GM19035 (cell line): ENCODE results near the gene OGDH.
"Not testable (repeated sequence)": the region's sequence is repeated elsewhere in the genome, so short reads cannot be mapped to it uniquely, and the experiment has no call there.

Experiments used
- ATAC-seq: cut with Tn5 transposase; IDR thresholded peaks from one replicate; pipeline ENCODE4 v1.9.1; 2021; ENCODE audit not compliant: unreplicated experiment

The OGDH gene

GRCh38 chr7:44580945-44581878 is 25.2 kb upstream of the OGDH start:
- peak; percentile 34 for ATAC-seq

DNA sequence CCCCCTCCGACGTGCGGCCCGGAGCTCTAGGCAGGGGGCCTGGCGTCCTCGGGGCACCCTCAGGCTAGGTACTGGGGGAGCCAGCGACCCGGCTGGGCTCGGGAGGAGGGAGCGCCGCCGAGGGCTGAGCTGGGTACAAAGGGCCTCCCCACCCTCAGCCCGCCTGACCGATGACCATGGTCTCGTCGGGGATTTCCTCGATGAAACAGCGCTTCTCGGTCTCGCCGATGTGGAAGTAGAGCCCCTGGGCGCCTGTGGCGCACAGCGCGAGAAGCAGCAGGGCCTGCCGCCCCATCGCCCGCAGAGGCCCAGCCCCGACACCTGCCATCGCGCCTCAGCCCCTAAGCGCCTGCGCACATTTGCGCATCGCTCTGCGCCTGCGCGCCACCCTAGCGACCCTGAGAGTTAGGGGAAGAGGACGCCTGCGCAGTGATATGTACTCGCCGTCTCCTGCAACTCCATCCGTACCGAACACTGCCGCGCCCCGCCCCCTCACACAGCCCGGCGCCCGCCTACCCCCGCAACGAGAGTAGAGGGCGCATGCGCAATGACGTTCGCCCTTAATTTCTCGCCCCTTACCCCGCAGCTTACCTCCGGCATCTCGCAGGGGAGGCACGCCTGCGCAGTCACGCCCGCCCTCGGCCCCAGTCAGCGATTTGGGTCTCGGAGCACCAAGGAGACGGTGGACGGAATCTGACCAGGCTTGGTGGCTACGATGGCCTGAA is 24.4 kb upstream of the OGDH start, which contains the start of gene TMED4:
TMED4 (minus strand) TSS at position 353 of the 725 bp plus-strand sequence; CDS start at position 328, 25 bp downstream.
- peak; percentile 89 for ATAC-seq

DNA sequence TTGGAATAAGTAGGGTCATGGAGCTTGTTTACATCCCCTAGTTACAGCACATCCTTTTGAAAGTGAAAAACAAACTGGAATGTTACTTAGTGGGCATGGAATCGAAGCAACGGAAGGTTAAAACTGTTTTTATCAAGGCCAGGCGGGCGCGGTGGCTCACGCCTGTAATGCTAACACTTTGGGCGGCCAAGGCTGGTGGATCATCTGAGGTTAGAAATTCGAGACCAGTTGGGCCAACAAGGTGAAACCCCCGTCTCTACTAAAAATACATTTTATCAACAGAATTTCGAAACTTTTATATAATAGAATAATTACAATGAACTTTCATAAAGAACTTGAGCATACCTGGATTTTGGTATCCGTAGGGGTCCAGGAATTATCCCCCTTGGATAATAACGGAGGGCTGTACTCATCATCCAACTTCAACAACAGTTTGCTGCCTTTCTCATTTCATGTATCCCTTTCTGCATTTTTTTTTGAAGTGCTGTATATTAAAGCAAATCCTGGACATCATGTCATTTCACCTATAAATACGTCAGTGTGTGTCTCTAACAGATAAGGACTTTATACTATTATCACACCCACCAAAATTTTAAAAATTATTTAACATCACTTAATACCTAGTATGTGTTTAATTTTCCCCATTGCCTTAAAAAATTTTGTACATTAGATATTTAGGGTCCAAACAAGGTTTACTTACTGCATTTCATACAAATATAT is 23.1 kb upstream of the OGDH start:
- ATAC-seq = no peak

DNA sequence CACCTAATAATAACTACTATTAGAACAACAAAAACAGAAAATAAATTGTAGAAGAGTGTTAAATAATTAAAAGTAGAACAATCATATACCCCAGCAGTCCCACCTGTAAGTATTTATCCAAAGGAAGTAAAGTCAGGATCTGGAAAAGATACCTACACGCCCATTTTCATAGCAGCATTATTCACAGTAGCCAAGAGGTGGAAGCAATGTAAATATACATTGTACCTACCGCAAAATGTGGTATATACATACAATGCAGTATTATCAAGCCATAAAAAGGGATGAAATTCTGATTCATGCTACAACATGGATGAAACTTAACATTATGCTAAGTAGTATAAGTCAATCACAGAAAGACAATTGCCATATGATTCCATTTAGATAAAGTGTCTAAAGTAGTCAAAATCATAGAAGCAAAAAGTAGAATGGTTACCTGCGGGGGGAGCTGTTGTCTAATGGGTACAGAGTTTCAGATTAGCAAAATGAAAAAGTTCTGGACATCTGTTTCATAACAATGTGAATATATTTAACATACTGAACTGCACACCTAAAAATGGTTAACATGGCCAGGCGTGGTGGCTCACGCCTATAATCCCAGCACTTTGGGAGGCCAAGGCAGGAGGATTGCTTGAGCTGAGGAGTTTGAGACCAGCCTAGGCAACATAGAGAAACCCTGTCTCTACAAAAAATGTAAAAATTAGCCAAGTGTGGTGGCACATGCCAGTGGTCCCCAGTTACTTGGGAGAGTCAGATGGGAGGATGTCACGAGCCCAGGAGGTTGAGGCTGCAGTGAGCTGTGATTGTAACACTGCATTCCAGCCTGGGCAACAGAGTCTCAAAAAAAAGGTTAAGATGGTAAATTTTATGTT is 18.4 kb upstream of the OGDH start:
- no peak for ATAC-seq

- ATAC-seq = no peak
Measured at GRCh38 chr7:44590910-44591309, 15.5 kb upstream of the OGDH start.

DNA sequence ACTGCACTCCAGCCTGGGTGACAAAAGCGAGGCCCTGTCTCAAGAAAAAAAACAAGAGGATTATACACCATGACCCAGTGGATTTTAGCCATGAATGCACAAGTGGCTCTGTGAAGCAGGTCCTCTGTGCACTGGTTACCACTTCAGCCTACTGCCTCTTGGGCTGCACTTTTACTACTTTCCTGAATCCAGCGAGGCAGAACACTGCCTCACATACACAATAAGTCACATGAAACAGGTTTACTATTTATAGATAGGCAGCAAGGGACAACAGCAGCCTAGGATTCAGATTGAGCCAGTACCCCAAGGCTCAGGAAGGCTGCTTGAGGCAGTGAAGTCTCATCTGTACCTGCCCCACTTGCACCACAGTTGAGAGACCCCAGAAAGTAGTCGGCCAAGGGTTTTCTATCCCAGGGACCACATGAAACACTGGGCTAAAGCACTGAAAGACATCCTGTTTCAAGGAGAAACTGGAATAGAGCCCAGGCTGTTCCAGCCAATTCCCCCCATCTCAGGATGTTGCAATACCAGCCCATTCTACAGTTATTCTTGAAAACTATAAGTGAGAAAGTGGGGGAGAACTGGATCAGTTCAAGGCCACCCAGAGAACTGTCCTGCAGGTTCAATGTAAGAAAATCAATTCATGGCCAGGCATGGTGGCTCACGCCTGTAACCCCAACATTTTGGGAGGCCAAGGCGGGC is 10.3 kb upstream of the OGDH start:
- no peak for ATAC-seq

DNA sequence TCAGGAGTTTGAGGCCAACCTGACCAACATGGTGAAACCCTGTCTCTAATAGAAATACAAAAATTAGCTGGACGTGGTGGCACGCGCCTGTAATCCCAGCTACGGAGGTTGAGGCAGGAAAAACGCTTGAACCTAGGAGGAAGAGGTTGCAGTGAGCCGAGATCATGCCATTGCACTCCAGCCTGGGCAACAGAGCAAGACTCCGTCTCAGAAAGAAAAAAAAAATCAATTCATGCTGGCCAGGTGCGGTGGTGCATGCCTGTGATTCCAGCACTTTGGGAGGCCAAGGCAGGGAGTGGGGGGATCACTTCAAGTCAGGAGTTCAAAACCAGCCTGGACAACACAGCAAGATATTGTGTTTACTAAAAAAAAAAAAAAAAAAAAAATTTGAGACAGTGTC is 9.2 kb upstream of the OGDH start:
- ATAC-seq = not testable (repeated sequence)

DNA sequence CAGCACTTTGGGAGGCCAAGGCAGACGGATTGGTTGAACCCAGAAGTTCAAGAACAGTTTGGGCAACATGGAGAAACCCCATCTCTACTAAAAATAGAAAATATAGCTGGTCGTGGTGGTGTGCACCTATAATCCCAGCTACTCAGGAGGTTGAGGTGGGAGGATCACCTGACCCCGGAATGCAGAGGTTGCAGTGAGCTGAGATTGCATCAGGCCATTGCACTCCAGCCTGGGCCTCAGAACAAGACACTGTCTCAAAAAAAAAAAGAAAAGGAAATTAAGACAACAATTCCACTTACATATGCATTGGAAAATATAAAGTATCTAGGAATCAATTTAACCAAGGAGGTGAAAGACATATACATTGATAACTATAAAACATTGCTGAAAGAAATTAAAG is 7.2 kb upstream of the OGDH start:
- ATAC-seq = no peak

DNA sequence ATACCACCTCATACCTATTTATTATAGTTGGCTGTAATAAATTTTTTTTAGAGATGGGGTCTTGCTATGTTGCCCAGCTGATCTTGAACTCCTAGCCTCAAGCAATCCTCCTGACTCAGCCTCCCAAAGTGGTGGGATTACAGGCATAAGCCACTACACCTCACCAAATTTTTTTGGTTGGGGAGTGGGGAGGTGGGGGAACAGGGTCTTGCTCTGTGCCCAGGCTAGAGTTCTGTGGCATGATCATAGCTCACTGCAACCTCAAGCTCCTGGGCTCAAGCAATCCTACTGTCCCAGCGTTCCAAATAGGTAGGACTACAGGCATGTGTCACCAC is 3.9 kb upstream of the OGDH start:
- ATAC-seq = no peak

- no peak for ATAC-seq
Measured at GRCh38 chr7:44603193-44603592, 3.2 kb upstream of the OGDH start.

GRCh38 chr7:44604941-44605340 is 1.5 kb upstream of the OGDH start:
- no peak for ATAC-seq

GRCh38 chr7:44607141-44608068 is 978 bp downstream of the OGDH start:
- ATAC-seq = no peak

GRCh38 chr7:44608916-44609648 is 2.7 kb downstream of the OGDH start:
- ATAC-seq = no peak

DNA sequence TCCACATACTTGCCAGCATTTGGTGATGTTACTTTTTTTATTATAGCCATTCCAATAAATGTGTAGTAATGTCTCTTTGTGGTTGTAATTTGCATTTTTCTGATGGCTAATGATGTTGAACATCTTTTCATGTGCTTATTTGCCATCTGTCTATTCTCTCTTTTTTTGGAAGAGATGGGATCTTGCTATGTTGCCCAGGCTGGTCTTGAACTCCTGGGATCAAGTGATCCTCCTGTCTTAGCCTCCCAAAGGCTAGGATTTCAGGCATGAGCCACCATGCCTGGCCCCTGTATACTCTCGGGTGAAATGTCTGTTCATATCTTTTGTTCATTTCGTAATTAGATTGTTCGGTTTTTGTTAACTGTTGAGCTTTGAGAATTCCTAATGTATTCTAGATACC is 3.4 kb downstream of the OGDH start:
- no peak for ATAC-seq

DNA sequence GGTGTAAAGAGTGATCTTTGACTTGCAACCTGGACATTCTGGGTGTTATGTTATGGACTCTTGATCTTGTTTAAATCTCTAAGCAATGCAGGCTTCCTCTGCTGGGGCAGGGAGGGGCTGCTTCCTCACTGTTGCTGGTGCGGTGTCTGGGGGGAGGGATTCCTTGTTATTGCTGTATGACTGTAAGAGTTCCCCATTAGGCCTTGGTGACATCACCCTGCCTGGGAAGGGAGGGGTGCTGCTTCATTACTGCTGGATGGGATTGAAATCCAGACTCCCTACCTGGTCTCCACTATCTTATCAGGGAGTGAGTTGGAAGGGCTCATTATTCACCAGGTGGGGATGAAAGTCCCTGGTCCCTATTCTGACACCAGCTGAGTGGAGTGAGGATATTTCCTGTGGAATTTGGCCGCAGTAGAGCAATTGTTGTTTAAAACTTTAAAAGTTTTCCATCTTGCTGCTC is 8.8 kb downstream of the OGDH start:
- no peak for ATAC-seq

GRCh38 chr7:44615793-44616192 is 9.4 kb downstream of the OGDH start:
- no peak for ATAC-seq

DNA sequence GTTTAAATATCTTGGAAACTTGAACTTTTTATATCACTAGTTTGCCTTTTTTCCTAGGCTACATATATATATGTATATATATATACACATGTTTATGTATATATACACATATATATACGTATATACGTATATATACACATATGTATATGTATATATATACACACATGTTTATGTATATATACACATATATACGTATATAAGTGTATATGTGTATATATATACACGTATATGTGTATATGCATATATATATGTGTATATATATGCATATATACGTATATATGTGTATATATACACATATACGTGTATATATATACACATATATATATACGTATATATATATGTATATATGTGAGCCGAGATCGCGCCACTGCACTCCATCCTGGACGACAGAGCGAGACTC is 10.1 kb downstream of the OGDH start:
- no peak for ATAC-seq

DNA sequence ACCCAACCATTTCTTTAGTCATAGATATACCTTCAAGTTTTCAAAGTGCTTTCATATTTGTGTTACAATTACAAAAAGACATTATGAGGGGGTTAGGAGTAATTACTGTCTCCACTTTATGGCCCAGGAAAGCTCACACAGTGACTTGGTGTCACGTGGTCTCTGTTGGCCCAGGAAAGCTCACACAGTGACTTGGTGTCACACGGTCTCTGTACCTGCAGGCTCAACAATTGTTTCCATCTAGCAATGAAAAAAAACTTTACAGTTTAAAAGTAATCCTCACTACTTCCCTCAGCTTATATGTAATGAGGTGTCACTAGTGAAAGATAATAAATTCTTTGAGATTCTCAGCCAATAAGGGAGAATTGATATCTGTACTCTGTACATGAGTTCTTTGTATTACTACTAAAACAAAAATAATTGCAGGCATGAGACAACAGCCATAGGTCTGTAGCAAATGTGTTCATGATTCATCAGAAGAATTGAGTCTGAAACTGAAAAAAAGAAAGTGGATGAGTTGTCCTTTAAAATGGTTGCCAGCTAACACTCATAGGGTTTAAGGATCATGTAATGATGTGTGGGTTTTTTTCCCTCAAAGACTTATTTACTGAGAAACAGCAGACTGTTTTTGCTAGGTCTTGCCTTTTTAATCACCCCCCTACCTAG is 10.9 kb downstream of the OGDH start:
- ATAC-seq = no peak
